GM19239 (cell line): ENCODE data around the gene NHERF1.

Source experiments
- DNase-seq: peaks from one replicate; pipeline ENCODE4 v3.0.0; 2011; ENCODE audit warnings: low spot score; ENCODE audit not compliant: insufficient read length
- FAIRE-seq: peaks from 2 replicates; lab custom pipeline; 2011; peaks lifted over from hg19 to GRCh38; lab: Jason Lieb, UNC

The NHERF1 gene

DNA sequence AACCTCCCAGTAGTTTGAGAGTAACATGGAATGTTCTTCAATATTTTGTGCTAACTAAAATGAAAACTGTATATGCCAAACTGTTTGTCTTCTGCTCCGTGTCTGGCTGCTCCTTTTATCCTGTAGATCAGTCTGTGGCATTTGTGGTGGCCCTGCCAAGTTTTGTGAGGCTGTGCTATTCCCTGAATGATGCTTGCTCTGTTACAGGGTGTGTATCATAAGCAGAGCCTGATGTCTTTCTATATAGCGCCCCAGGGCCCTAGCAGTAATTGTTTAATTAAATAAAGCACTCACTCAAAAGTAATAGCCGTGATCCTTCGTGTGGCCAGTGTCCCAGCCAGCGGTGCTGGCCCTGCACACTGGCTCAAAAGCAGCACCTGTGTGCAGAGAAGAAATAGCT lies 55.5 kb downstream of the NHERF1 start:
- FAIRE-seq (no peak), DNase-seq (no peak)

DNA sequence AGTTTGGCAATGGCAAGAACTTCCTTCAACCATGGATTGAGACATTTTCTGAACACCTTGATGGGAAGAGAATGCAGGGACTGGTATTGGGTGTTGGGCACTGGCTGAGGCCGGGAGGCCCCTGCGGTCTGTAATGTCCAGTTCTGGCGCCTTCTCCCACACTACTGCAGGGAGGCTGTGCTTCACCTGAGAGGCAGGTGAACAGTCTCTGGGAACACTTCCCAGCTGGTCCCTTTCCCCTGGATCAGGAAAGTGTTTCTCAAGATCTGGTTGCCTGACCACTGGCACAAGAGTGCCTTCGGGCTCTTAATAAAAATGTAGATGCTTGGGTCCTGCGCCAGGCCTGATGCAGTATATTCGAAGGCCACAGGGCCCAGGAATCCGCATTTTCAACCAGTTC lies 56.3 kb downstream of the NHERF1 start:
- DNase-seq: no peak
- no peak for FAIRE-seq

DNA sequence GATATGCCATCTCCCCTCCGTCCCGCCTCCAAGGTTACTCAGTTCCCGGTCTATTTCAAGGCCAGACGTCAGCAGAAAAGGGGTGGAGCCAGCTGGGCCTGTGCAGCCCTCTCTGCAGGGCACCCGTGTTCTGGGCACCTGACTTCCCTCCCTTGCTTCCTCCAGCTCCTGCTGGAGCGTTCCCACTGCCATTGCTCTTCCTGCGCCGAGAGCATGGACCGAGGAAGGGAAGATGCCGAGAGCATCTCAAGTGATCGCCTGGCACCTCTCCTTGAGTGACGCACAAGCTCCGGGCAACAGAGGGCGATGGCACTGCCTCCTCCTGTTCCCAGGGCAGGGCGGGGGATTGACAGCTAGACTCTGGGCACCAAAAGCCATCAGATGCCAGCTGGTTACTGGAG lies 57.2 kb downstream of the NHERF1 start:
- FAIRE-seq (no peak), DNase-seq (no peak)

DNA sequence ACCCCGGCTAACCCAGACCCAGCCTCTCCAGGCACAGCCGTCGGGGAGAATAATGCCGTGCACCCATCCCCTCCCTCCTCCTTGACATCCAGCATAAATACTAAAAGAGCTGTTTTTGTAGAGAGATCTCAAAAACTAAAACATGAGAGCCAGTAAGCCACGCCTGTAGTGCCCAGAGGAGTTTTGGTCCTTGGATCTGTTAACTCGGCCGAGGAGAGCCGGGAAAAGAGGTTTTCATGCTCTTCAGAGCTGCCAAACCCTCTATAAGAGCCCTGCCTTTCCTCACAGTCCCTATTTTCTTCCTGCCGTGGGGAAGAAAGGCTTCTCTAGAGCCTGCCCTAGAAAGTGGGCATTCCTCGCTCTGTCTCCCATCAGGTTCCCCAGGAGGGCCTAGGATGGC lies 57.9 kb downstream of the NHERF1 start:
- no peak for FAIRE-seq
- DNase-seq: no peak

DNA sequence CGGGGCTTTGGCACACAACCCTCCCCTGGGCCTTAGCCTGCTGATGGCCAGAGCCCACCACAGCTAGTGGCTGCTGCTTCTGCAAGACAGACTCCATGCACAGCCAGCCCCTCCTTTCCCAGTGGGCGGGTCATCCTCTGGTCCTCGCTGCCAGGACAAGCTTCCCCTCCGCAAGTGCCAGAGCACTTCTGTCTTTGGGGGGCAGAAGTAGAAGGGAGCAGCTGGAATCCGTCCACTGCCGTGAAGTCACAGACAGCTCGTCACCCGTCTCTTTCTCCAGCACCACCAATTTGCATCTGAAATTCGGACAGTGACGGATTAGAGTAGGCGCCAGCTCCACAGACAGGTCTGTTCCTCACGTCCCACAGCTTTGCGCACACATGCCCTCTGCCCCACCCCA lies 59.0 kb downstream of the NHERF1 start:
- FAIRE-seq (no peak), DNase-seq (no peak)

DNA sequence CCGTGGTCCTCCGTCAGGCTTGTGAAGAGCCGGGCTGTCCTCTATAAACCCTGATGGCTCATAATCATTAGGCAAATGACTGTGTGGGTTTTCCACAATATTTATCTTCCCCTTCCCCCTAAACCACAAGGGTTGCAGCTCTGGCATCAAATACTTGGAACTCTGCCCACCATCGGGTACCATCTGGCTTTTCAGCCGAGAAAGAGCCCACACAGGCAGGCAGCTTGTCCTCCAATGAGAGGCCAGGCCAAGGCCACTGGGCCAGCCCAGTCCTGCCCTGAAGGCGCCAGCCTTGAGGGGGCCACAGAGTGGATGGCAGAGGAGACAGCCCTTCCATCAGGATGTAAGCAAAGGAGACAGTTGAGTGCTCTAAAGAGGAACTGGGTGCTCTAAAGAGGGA lies 59.5 kb downstream of the NHERF1 start:
- DNase-seq (no peak), FAIRE-seq (no peak)

DNA sequence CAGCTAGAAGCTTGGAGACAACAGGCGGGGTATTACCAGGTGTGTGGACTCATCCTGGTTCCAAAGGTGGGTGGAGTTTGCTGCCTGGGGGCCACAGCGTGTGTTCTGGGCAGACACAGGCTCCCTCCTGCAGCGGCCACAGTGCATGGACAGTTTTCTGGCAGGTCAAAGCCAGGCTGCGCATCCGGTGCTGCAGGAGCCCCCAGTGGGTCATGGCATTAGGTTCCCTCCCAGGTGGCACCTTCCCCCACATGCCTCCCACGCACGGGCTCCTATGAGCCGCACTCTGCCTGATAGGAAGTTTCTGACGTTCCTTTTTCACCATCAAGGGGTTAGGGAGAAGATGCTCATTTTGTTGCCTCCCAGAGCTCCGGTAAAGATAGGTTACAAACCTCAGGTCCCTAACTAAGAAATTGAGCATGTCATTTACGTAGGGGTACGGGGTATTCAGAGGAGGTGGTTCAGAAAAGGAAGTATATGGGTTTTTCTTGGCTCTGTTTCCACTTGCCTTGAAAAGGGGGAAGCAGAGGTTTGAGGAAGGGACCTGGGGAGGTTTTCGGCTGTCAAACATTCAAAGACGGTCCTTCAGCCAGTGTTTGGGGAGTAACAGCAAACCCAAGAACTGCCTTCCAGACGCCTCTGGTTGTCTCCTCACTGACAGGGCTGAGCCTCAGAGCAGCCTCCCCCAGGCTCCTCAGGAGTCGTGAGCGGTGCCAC lies 60.4 kb downstream of the NHERF1 start:
- DNase-seq: no peak
- no peak for FAIRE-seq

DNA sequence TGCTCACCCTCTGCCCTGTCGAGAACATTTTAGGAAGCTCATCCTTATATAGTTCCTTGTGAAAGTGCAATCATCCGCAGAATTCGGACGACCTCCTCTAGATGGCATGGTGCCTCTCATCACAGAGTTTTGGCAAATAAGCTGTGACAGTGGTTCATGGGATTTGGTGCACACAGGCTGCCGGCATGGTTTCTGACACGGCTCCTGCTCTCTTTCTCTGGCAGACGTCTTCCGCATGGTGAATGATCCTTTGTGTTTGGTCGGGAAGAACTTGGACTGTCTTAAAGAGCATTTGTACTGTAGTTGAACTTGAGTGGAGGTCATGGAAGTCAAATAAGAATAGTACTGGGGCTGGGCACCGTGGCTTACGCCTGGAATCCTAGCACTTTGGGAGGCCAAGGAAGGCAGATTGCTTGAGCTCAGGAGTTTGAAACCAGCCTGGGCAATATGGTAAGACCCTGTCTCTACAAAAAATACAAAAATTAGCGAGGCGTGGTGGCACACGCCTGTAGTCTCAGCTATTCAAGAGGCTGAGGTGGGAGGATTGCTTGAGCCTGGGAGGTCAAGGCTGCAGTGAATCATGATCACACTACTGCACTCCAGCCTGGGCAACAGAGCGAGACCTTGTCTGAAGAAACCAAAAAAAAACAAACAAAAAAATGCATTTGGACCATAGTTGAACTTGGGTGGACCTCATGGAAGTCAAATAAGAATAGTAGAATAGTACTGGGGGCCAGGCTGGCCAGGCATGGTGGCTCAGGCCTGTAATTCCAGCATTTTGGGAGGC lies 62.5 kb downstream of the NHERF1 start:
- DNase-seq: no peak
- no peak for FAIRE-seq

DNA sequence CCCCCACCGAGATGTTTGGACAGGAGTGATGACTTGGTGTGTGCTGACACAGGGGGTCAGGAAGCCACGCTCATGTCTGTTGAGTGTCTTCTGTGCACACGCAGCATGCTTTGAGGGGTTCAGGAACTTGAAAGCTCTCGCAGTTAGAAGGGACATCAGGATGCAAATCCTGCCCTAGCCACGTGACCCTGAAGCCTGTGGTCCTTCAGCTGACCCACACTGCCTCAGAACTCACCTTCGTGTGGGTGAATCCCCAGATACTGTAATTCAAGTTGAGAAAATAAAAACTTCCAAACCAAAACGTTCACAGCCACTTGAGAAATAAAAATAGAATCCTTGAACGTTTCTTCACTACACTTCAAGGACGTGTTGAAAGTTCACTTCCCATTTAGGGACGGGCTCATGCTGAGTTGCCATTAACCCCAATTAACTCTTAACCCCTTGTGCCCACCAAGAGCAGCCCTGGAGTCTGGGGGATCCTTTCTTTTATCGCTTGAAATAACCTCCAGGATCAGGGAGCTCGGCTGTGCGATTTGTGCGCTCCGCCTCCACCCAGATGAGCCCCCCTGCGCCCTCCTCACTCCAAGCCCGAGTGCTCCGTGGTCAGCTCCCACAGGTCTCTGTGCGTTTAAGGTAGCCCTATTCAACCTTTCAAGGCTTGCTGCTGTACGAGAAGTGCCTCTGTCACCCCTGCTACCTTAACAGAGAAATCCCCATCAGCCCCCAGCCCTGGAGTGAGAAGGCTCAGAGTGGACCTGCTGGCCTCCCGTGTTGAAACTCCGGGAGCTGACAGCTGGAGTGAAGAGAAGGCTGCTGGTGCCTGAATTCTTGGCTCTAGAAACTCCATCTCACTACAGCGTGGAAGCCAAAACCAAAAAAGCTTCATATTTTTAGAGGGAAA lies 63.9 kb downstream of the NHERF1 start:
- DNase-seq (no peak), FAIRE-seq (no peak)

DNA sequence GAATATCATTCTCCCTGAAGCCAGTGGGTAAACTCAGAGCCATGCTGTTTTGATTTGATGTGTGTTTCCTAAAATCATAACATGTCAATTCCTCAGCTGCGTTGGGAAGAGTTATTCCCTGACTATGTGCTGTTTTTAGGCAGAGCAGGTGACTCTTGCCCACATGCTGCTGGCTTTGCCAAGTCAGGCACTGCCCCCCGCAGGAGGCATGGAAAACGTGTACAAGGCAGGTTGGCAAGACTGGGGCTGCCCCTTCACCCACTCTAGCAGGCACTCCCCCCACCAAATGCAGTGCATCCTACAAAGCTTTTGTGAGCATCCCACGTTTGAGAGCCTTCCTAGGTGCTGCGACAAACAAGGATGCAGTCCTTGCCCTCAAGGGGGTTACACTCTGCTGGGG lies 66.0 kb downstream of the NHERF1 start:
- FAIRE-seq (no peak), DNase-seq (no peak)

DNA sequence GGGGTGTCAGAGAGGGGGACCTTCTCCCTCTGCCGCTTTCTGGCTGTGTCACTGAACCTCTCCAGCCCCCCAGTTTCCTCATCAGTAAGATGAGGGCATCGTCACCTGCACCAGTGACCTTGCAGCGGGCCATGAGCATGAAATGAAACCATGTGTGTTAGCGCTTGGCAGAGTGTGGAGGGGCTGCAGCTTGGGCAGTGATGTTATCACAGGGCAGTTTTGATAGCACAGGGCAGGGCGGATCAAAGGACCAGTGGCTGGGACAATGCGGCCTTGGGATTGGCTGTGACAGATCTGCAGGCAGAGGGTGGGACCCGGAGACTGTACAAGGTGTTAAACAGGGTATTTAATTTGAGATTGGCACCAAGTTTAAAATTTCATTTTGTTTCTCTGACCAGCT lies 66.6 kb downstream of the NHERF1 start:
- no peak for DNase-seq
- no peak for FAIRE-seq

DNA sequence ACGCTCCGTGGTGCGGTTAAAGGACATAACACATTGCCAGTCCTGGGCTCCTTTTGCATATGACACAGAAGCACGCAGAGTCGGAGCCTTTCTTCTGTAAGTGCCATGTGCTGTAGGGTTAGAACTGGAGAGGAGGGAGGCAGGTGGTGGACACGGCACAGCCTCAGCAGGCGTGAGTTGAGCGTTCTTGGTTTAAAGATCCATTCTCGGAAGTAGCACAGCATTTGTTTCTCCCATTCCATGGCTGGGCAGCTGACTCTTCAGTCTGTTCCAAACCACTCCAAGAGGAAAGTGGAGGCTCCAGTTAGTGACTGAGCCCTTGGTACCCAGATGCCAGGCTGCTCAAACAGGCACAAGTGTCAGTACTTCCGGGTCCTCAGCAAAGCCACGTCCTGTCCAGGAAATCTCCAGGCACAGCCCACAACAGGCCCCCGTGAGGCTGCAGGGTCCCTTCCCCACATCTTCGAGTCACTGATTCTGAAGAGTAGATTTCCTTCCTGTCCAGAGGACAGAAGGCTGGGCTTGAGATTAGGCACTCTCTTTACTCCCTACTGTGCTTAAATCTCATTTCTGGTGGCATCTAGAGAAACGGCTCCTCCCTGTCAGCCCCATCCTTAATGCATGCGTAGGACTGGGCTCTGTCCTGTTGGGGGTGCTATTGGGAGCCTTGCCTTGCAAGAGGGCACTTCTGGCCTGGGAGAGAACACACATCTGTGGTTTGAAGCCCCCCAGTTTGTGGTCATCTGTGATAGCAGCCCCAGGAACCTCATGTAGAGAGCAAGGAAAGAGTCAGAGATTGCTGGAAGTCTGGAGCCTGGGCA lies 67.3 kb downstream of the NHERF1 start:
- DNase-seq: no peak
- no peak for FAIRE-seq

DNA sequence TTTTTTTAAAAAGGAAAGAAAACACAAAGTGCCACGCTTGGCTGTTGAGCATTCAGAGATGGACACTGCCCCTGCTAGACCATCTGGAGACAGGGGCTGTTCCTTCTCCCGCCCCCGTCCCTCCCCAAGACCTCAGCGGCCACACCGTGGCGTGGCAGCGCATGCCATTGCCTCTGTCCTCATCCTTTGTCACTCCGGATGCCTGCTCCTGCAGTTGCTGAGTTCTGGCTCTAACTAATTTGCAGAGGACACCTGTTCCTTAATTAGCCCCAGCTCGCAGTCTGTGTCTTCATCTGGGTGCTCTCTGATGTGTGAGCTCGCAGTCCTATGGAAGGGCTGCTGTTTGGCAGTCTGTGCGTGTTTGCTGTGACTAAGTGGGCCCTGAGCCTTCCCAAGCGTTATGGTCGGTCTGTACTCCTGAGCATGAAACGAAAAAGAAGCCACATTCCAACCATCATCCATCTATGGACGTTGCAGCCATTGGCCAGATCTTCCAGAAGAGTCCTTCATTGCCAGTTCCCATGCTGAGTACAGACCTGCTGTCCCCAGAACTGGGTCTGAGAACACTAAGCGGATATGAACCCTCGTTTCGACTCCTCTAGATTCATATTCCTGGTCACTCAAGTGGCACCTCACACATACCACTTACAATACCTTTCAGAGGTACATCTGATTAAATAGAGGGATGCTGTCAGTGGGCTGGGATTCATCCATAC lies 68.6 kb downstream of the NHERF1 start:
- DNase-seq (no peak), FAIRE-seq (no peak)

DNA sequence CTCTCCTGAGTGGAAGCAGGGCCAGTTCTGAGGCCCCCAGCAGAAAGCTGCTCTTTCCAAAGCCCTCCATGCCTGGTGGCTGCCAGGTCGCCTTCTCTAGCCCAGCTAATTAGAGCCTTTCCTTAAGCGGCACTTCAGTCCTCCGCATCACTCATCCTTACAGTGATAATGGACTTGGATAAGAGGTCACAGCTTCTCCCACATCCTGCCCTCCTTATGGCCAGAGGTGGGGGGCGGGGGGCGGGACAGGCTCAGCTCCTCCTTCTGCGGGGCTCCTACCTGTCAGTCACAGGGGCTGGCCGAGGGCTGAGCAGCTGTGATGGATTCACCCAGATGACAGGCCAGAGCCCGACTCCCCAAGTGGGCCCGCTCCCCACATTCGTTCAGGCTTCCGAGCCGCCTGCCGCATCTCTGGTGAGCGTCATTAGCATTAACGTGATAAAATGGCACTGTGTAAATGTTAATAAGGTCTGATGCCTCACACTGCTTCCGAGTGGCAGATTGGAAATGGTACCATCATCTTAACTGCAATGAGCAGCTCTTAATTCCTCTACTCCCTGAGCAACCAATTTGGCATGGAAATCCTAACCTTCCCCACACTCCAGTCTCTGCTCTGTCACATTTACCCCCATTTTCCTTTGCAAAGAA lies 70.0 kb downstream of the NHERF1 start:
- DNase-seq (no peak), FAIRE-seq (no peak)
